ENCODE measurements around the gene PSMG1.
"Not testable (repeated sequence)": the region's sequence is repeated elsewhere in the genome, so short reads cannot be mapped to it uniquely, and the experiment has no call there.

The PSMG1 gene

DNA sequence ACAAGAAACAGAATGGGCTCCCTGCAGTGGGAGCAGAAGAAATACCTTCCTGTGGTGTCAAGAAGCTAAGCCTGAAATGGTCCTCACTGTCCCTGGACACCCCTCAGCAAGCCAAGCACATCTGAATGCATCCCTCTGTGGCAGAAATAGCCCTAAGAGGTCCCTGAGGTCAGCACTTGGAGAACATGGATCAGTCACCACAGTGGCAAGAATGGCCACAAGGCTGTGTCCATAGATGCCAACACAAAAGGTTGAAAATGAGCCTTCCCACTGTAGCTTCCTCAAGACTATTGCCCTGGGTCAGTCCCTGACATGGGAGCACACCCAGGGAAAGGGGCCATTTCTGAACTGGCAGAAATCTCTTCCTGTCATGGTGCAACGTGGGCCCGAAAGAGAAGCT lies 27.7 kb downstream of the PSMG1 start:
- no peak for DNase-seq

DNA sequence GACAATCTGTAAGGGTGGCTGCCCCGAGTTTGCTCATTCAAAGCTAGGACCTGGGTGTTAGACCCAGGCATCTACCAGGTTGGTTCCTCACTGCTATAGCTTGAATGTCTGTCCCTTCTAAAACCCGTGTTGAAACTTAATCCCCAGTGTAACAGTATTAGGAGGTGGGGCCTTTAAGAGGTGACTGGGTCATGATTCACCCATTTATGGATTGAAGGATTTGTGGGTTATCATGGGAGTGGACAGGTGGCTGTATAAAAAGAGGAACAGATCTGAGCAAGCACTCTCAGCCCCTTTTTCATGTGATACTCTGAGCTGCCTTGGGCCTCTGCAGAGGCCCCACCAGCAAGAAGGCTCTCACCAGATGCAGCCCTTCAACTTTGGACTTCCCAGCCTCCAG lies 29.4 kb downstream of the PSMG1 start:
- DNase-seq = no peak

GRCh38 chr21:39153373-39153772 lies 29.9 kb downstream of the PSMG1 start:
- DNase-seq = no peak

DNA sequence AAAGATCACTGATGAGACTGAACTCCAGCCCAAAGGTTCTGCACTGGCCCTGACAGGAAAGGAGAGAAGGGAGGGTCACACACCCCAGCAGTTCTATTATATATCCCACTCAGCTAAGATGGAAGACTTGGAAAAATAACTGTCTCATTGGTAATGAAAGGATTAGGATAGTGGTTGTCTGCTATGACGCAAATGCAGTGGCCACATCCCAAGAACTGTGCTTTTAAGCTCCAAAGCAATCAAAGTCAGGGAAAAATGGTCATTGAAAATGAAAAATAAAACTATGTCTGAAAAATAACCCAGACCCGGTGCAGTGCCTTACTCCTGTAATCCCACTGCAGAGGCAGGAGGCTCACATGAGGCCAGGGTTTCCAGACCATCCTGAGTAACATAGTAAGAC lies 31.0 kb downstream of the PSMG1 start:
- no peak for DNase-seq

DNA sequence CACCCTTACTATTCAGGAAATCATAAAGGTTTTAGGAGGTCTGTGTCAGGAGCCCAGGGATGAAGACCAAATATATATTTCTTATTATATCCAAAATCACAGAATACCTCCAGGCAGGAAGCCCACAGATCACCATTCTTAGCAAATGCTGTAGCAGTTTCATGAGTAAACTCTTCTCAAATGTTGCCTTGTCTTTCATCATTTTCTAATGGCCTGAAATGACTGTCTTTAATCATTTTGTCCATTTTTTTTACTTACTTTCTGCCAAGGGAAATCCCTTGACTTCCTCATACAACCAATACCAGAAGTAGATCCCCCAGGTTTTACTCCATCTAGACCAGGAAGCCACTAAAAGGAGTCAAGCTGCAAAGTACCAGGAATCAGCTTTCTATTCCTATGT lies 32.4 kb downstream of the PSMG1 start:
- no peak for DNase-seq

DNA sequence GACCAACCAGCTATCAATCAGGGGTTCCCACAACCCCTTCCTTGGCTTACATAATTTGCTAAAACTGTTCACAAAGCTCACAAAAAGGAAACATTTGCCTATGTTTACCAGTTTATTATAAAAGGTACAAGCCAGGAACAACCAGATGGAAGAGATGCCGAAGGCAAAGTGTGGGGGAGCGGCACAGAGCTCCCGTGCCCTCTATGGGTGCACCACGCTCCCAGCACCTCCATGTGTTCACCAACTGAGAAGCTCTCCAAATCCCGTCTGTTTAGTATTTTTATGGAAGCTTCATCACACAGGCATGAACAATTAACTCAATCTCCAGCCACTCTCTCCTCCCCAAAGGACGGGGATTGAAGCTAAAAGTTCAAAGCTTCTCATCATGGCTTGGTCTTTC lies 32.9 kb downstream of the PSMG1 start:
- DNase-seq = no peak

- no peak for DNase-seq
Observed at GRCh38 chr21:39149882-39150281, 33.4 kb downstream of the PSMG1 start.

- DNase-seq = no peak
Observed at GRCh38 chr21:39148975-39149374, 34.3 kb downstream of the PSMG1 start.

DNA sequence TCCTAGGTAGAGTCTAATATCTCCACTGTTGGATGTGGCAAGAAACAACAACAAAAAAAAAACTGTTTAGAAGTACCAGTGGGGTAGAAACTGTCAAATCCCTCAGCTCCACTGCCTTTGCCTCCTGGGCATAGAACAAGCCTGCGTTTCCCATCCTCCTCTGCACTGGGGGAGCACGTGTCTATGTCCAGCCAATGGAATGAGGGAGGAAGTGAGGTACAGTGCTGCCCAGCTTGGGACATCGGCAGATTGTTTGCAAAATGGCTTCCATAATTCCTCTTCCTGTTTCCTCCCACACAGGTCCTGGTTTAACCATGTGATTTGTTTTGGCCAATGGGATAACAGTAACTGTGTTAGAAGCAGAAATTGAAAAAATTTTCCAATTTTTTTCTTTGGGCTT lies 39.1 kb downstream of the PSMG1 start:
- DNase-seq = no peak

DNA sequence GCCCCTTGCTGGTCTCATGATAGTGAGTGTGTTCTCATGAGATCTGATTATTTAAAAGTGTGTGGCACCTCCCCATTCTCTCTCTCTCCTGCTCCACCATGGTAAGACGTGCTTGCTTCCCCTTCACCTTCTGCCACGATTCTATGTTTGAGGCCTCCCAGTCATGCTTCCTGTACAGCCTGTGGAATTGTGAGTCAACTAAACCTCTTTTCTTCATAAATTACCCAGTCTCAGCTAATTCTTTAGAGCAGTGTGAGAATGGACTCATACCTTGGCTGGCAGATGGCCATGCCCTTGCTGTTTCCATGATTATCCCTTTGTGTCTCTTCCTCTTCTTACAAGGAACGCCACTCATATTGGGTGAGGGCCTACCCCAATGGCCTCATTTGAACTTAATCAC lies 40.3 kb downstream of the PSMG1 start:
- DNase-seq = no peak

- no peak for DNase-seq
Observed at GRCh38 chr21:39141502-39141901, 41.7 kb downstream of the PSMG1 start.

DNA sequence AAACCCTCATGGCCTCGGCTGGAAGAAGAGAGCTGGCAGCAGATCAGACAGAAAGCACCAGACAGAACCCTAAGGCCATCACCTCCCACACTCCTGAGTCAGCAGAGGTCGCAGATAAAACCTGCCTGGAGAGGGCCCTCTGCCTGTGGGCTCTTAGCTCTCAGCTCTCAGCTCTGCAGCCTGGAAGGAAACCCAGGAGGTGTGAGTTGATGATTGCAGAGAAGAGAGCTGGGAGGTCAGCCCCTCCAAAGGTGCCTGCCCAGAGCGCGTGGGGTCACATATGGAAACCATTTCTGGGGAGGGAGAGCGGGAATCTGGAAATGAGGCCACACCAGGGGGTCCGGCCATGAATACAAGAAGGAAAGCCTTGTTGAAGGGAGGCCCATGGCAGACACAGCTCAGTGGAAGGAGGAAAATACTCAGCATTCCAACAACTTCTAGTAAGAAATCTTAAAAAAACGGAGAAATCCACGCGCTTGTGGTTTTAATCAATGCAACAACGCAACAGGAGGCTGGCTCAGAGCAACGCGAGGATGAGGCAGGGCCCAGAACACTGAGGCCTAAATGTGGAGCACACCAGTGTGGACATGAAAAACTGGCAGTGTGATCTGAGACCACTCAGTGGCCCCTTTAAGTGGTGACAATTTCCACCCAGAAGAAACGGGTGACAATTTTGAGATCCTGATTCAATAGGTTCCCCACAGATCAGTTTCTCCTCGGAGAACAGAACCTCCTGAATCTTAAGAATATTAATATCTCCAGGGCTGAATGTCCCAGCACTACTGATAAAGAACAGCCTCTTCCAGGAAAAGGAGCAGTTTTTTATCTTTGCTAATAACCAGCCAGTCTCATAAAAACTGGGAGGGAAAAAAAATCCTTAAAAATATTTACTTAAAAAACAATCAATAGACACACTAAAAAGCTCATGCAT lies 45.7 kb downstream of the PSMG1 start:
- DNase-seq = no peak

DNA sequence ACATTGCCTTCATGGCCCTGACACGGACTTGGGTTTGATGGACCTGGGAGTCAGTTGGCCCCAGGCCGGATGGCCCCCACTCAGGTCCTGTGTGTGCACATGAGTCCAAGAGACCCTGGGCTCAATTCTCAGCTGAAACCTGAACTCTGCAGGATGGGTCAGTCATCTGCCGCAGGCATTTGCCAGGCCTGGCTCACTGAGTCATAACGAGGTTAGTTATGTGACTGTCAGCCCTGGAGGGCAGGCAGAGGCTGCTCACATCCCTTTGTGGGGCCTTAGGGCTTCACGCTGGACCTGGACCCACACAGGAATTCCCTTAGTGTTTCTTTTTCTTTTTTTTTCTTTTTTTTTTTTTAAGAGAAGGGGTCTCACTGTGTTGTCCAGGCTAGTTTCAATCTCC lies 46.5 kb downstream of the PSMG1 start:
- no peak for DNase-seq

GRCh38 chr21:39136138-39136537 lies 47.1 kb downstream of the PSMG1 start:
- not testable (repeated sequence) for DNase-seq

DNA sequence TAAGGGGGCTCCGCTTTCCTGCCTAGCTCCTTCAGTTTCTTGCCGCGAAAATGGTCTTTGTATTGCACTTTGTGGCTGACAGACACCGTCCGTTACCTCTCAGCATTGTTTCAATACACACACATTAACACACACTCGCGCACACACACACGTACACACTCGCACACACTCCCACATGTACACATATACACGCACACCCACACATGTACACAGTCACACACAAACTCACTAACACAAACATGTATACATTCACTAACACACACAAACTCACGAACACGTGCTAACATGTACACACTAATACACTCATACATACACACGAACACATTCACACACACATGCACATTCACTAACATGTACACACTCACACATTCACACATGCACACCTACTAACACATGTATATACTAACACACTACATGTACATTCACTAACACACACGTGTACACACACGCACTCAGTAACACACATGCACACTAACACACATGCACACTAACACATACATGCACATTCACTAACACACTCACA lies 48.9 kb downstream of the PSMG1 start:
- DNase-seq = no peak

GRCh38 chr21:39132248-39132647 lies 51.0 kb downstream of the PSMG1 start:
- DNase-seq = no peak

- no peak for DNase-seq
Observed at GRCh38 chr21:39131791-39132190, 51.5 kb downstream of the PSMG1 start.

DNA sequence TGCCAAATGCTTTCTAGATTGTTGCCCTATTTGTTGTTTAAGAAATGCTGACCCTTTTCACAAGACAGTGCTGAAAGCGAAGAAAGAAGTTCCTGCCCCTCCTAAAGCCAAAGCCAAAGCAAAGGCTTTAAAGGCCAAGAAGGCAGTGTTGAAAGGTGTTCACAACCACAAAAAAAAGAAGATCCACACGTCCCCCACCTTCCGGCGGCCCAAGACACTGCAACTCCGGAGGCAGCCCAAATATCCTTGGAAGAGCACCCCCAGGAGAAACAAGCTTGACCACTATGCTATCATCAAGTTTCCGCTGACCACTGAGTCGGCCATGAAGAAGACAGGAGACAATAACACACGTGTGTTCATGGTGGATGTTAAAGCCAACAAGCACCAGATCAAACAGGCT lies 55.7 kb downstream of the PSMG1 start:
- no peak for DNase-seq

DNA sequence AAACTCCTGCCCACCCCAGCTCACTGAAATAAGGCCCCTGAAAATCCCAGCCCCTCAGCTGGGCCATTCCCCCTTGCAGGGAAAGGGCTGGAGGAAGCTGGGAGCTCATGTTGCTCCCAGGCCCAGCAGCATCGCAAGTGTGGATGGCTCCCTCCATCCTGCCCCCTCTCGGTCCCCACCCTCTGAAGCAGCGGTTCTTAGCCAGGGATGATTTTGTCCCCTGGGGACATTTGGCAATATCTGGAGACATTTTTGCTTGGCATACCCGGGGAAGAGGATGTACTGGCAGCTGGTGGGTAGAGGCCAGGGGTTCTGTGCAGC lies 56.8 kb downstream of the PSMG1 start:
- no peak for DNase-seq

DNA sequence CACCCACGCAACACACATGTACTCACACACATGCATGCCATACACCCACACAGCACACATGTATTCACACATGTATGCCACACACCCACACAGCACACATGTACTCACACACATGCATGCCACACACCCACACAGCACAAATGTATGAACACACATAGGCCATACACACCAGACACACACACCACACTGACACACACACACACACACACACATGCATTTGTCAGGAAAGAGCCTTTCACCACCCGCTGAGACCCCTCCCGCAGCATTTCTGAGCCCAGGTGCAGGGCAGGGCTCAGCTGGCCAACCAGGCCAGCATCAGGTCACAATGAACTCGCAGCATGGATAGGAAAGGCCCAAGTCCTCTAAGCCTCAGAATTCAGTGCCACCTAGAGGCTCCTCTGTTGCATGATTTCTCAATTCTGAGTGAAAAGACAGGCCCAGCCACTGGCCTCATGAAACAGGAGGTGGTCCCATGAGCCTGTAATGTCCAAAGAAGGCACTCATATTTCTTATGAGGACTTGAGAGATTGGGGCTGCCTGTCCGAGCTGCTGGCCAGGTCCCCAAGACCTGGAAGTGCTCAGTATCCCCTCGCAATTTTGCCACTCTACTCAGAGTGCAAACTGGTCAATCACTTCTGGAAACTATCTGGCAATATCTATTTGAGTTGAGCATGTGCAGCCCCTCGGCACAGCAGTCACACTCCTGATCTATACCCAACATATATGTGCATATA lies 57.3 kb downstream of the PSMG1 start:
- DNase-seq = peak; percentile 57

Measured in DMS79 treated with DMSO at 0.1 percent for 48 hours (cell line).